WERI-Rb-1 (cell line): ENCODE results near the gene SYNE3.

Experiments
- DNase-seq: peaks from one replicate; pipeline ENCODE4 v3.0.0-alpha.2; 2020
- H3K27ac ChIP-seq: fragments of 250-450 bp; sonication (Bioruptor Pico); 2 replicates; pipeline ENCODE4 v1.5.1; 2020; ENCODE audit warnings: mild to moderate bottlenecking, moderate library complexity
- H3K27me3 ChIP-seq: fragments of 250-450 bp; sonication (Bioruptor Pico); 2 replicates; pipeline ENCODE4 v1.5.1; 2021; ENCODE audit warnings: mild to moderate bottlenecking, low read depth, moderate library complexity; ENCODE audit not compliant: insufficient read depth, severe bottlenecking
- H3K36me3 ChIP-seq: fragments of 250-450 bp; sonication (Bioruptor Pico); 2 replicates; pipeline ENCODE4 v1.5.1; 2020; ENCODE audit warnings: mild to moderate bottlenecking, moderate library complexity
- H3K4me3 ChIP-seq: 2 replicates; pipeline ENCODE4 v1.5.1; 2011; ENCODE audit warnings: low read depth, mild to moderate bottlenecking, control low read depth, low read length
- H3K9me3 ChIP-seq: fragments of 250-450 bp; sonication (Bioruptor Pico); 2 replicates; pipeline ENCODE4 v1.5.1; 2021; ENCODE audit warnings: mild to moderate bottlenecking, moderate library complexity; ENCODE audit not compliant: severe bottlenecking
- CTCF ChIP-seq: IDR thresholded peaks from 2 replicates; pipeline ENCODE4 v1.5.1; 2011; ENCODE audit warnings: low read depth, mild to moderate bottlenecking, control low read depth, inconsistent platforms, low read length

SYNE3 gene

DNA sequence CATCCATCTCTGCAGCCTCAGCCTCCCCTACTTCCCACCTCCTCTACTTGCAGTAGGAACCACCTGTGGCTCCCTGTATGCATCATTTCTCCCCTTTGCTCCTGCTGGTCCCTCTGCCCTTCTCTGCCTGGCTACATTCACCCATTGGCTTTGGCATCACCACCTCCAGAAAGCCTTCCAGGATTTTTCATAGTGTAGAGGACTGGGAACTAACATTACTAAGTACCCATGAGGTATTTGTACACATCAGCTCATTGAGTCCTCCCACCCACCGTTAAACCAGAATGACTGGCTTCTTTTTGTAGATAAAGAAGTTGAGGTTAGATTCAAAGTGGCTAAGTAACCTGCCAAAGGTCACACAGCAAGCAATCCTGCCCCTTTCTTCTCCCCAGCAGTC lies 17.1 kb downstream of the SYNE3 start:
- no peak overlapping the region for H3K27ac ChIP-seq
- H3K9me3 ChIP-seq = no peaks in the 10 kb centered on the region
- no peaks in the 10 kb centered on the region for H3K27me3 ChIP-seq
- H3K36me3 ChIP-seq = no peaks in the 10 kb centered on the region
- TF ChIP-seq CTCF = no peak
- no peak overlapping the region for H3K4me3 ChIP-seq
- DNase-seq = no peak

DNA sequence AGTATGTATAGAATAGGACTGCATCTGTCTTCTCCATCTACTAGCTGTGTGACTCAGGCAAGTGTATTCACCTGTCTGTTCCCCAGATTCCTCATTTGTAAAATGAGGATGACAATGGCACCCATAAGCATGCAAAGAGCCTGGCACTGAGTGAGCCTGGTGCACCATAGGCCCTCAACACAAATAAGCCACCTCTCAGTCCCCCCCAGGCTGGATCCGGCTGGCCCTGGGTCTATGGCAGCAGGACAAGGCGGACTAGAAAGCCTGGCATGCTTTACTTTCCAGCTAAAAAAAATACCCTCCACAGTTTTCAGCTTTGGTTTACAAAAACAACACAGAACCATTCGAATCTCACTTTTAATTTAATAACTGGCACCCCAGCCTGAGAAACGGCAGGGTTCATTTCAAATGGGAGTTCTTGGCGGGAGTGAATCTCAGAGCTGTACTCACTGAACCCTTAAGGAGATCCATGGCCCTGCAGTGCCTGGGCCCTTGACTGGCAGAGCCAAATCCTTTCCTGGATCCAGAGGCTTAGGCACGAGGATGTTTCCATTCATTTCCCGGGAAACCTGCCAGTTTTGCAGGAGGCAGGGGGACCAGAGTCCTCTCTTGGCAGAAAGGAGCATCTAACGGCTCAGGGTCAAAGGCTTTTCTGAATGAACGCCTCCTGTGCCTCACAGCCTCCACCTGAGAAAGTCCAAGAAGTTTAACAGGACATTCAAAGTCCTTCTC lies 17.7 kb downstream of the SYNE3 start:
- Histone ChIP-seq H3K36me3 (no peaks in the 10 kb centered on the region), H3K27me3 (no peaks in the 10 kb centered on the region), H3K9me3 (no peaks in the 10 kb centered on the region), H3K4me3 (no peak overlapping the region), H3K27ac (no peak overlapping the region)
- no peak for TF ChIP-seq CTCF
- no peak for DNase-seq

- peak overlapping the region; percentile 13; the same call in 1 of the 2 replicates for H3K4me3 ChIP-seq
- no peaks in the 10 kb centered on the region for H3K9me3 ChIP-seq
- H3K36me3 ChIP-seq = no peaks in the 10 kb centered on the region
- TF ChIP-seq CTCF = no peak
- peak overlapping the region; percentile 37 for H3K27ac ChIP-seq
- H3K27me3 ChIP-seq = no peaks in the 10 kb centered on the region
- peak; percentile 66 for DNase-seq
These were observed 18.9 kb downstream of the SYNE3 start for GRCh38 chr14:95497561-95498011.

DNA sequence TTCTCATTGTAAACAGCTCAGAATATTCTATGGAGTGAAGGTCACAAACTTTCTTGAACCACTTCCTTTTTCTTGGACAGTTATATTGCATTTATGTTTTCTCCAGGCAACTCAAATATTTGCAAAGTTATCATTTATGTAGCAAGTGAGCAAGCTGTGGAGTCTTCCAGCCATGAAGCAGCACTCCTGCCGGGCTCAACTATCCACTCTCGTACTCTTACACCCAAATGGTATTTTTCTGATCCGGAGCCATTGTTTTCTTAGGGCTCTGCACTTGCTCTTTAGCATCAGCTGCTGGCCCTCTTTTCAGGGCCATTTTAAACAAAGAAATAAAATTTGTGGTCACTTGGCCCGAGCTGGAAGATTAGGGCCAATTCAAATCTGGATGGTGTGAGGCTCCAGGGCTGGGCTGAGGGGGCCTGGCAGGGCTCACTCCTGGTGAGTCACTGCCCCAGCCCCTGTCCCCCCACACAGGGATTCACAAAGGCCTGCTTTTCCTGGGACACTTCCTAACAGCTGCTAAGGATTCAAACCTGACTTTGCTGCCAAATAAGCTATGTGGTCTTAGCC lies 19.7 kb downstream of the SYNE3 start:
- no peak for TF ChIP-seq CTCF
- Histone ChIP-seq H3K9me3 (peaks cover 7% of the 10 kb centered on the region), H3K27ac (no peak overlapping the region), H3K27me3 (no peaks in the 10 kb centered on the region), H3K4me3 (no peak overlapping the region), H3K36me3 (no peaks in the 10 kb centered on the region)
- no peak for DNase-seq

GRCh38 chr14:95496111-95496681 lies 20.3 kb downstream of the SYNE3 start:
- Histone ChIP-seq H3K36me3 (no peaks in the 10 kb centered on the region), H3K27ac (no peak overlapping the region), H3K4me3 (no peak overlapping the region), H3K27me3 (no peaks in the 10 kb centered on the region), H3K9me3 (peaks cover 7% of the 10 kb centered on the region)
- DNase-seq = no peak
- TF ChIP-seq CTCF = no peak
